ENCODE data around the gene GMDS.

GMDS gene

GRCh38 chr6:1601158-1602048 is 644.0 kb downstream of the GMDS start:
- ATAC-seq, result no peak
- no peak for DNase-seq

- ATAC-seq (no peak), DNase-seq (no peak)
These were observed 644.6 kb downstream of the GMDS start for GRCh38 chr6:1600764-1601157.

- ATAC-seq (no peak), DNase-seq (no peak)
These were observed 645.2 kb downstream of the GMDS start for GRCh38 chr6:1600063-1600763.

- ATAC-seq, result no peak
- no peak for DNase-seq
These were observed 645.9 kb downstream of the GMDS start for GRCh38 chr6:1599469-1599868.

- no peak for ATAC-seq
- no peak for DNase-seq
These were observed 646.5 kb downstream of the GMDS start for GRCh38 chr6:1598886-1599285.

GRCh38 chr6:1598433-1598832 is 647.0 kb downstream of the GMDS start:
- DNase-seq, result no peak
- ATAC-seq, result no peak

GRCh38 chr6:1597924-1598323 is 647.5 kb downstream of the GMDS start:
- no peak for ATAC-seq

GRCh38 chr6:1597121-1597744 is 648.2 kb downstream of the GMDS start:
- ATAC-seq (no peak), DNase-seq (no peak)

More at GRCh38 chr6:1597924-1598323, 647.5 kb downstream of the GMDS start:
- no peak for DNase-seq

GRCh38 chr6:1596088-1596852 is 649.1 kb downstream of the GMDS start:
- peak; percentile 60 for ATAC-seq
- DNase-seq, result peak; percentile 58

GRCh38 chr6:1595271-1596087 is 649.9 kb downstream of the GMDS start:
- no peak for ATAC-seq
- no peak for DNase-seq

GRCh38 chr6:1594445-1595200 is 650.8 kb downstream of the GMDS start:
- no peak for DNase-seq
- no peak for ATAC-seq

GRCh38 chr6:1593958-1594314 is 651.5 kb downstream of the GMDS start:
- no peak for DNase-seq
- ATAC-seq, result no peak

GRCh38 chr6:1593286-1593957 is 652.0 kb downstream of the GMDS start:
- ATAC-seq (no peak), DNase-seq (no peak)

- DNase-seq, result no peak
- ATAC-seq, result no peak
These were observed 652.6 kb downstream of the GMDS start for GRCh38 chr6:1592852-1593251.

- ATAC-seq, result no peak
- no peak for DNase-seq
These were observed 653.5 kb downstream of the GMDS start for GRCh38 chr6:1591926-1592325.

GRCh38 chr6:1591243-1591642 is 654.2 kb downstream of the GMDS start:
- ATAC-seq (no peak), DNase-seq (no peak)

- ATAC-seq, result no peak
- no peak for DNase-seq
These were observed 654.8 kb downstream of the GMDS start for GRCh38 chr6:1590580-1590979.

- ATAC-seq (no peak), DNase-seq (no peak)
These were observed 656.2 kb downstream of the GMDS start for GRCh38 chr6:1589208-1589607.

- no peak for DNase-seq
- no peak for ATAC-seq
These were observed 657.4 kb downstream of the GMDS start for GRCh38 chr6:1587977-1588376.

- DNase-seq (no peak), ATAC-seq (no peak)
These were observed 657.9 kb downstream of the GMDS start for GRCh38 chr6:1587546-1587945.
